SH-SY5Y (cell line): Measurements from ENCODE around the gene ZNF800.

Source experiments
- GATA2 ChIP-seq: IDR thresholded peaks from 2 replicates; pipeline ENCODE4 v1.6.1; 2011; ENCODE audit warnings: mild to moderate bottlenecking, low read depth, low read length
- GATA3 ChIP-seq: IDR thresholded peaks from 2 replicates; pipeline ENCODE4 v1.6.1; 2011; ENCODE audit warnings: low read depth, mild to moderate bottlenecking, low read length, moderate library complexity

DNA sequence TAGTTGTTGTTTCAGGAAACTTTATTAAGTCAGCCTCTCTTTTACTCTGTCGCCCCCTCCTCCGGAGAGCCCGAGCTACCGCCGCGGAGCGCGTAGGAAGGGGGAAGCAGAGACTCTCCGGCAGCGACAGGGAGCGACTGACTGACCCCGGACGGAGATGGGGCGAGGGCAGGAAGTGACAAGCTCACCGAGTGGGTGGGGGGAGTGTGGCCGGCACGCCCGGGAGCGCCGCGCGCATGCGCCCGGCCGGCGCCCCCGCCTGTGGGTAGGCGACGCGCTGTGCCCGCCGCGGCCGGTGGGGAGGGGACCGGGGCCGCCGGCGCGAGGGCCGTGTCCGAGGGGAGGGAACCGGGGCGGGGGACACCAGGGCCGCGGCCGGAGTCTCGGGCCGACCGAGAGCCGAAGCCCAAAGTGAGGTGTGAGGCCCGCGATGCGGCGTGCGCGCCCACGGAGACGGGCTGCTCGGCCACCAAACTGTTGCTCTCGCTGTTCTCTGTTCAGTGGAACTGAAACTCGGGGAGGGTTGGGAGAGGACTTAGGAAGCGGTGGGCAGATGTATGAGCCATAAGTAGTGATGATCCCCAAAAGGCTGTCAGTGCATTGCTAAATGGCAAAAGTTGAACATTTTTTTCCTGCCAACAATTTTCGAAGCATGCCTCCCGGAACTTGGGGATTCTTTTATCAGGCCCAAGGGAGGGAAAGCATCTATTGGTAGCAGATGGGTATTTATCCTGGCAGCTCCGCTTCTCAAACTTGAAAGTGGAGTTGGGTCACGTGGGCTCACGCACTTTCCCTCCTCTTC lies at the start of gene ZNF800:
- TF ChIP-seq GATA3 (no peak), GATA2 (no peak)
